HG03097 (cell line): Measurements from ENCODE around the gene ZNF438.
"Not testable (repeated sequence)": the region's sequence is repeated elsewhere in the genome, so short reads cannot be mapped to it uniquely, and the experiment has no call there.

Source experiments
- ATAC-seq: cut with Tn5 transposase; IDR thresholded peaks from one replicate; pipeline ENCODE4 v1.9.1; 2021; ENCODE audit not compliant: unreplicated experiment, low FRiP score

Gene ZNF438

DNA sequence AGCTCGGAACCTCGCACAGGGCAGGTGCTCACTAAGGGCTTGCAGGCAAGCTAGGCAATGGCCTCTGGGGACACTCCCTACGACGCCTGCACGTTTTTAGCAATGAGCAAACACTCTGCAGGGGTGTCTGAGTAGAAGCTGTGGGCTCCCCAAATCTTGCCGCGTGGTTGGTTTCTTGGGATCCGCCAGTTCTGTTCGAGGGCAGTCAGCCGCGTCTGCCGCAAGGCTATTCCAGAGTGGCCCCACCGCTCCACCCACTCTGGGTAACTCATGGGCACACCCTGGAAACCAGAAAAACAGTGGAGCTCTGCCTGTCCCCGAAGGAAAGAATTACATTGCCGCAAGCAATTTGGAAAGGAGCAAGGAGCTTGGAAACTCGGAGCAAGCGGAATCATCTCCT lies 212.8 kb downstream of the ZNF438 start:
- ATAC-seq, result no peak

DNA sequence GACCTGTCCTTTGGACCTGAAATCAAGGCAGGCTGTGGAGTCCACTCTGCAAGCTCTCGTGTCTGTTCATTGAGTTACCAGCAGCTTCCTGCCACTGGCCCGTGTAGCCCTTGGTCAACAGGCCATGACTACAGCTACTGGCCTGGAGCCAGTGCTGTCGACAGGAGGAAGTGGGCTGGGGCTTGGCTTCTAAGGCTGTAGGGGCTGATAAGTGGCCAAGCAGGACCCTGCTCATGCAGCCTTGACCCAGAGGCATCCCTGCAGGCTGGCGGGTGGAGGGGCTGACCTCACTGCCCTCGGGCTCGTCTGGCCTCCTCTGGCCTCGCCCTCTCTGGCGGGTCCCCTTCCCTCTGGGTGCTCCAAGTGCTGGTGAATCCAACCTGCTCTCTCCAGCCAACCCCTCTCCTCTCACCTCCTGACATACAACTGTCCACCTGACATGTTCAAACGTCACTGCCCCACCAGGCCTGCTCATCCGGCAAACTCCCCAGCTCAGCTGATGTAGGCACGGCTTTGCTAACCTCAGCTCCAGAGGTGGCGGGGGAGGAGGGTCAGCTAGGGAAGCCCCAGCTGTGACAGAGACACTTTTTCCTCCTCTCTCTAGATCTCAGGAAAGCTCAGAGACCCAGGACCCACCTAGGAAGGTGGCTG lies 213.5 kb downstream of the ZNF438 start:
- ATAC-seq, result no peak

DNA sequence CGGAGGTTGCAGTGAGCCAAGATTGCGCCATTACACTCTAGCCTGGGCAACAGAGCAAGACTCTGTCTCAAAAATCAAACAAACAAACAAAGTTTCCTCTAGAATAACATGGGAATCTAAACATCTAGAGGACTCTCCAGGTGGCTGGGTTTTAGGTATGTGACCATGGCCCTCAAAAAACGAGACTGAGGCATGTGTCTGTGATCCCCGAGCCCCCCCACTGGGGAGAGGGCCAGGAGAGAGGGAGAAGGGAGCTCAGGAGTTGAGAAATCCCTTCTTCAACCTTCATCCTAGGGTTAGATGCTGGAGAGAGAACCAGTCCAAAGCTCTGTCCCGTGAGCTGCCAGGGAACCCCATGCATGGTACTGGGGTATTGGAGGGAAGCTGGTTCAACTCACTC lies 214.1 kb downstream of the ZNF438 start:
- ATAC-seq, result no peak

DNA sequence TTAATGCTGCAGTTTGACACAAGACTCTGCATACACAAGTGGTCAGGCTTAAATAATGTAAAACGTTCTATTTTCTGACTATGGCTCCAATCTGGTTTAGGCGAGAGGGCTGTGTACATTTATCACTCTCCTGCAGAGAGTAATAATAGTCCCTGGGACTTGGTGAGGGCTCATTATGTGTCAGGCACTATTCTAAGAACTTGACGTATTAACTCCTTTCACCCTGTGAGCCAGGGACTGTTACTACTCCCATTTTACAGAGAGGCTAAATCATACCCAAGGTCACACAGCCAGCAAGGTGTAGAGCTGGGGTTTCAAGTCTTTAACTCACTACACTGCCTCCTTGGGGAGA lies 214.9 kb downstream of the ZNF438 start:
- no peak for ATAC-seq

DNA sequence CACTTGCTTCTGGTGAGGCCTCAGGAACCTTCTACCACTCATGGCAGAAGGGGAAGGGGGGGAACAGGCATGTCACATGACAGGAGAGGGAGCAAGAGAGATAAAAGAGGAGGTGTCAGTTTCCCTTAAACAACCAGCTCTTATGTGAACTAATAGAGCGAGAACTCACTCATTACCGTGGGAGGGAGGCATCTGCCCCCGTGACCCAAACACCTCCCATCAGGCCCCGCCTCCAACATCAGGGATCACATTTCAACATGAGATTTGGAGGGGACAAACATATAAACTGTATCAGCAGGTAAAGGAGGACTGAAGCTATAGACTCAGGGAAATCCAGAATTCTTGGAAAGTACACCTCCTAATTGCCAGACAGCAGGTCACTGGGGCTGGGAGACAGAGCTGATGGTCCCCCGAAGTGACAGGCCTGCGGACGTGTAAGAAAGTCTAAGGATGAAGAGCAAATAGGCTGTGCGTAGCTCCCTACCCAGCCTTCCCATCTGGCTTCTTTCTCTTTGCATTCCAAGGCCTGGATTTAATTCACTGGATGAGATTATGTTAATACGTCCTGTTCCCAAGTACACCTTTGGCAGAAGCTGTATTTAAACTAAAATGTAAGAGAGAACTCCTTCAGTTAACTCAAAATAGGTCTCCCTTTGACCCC lies 215.4 kb downstream of the ZNF438 start:
- no peak for ATAC-seq

DNA sequence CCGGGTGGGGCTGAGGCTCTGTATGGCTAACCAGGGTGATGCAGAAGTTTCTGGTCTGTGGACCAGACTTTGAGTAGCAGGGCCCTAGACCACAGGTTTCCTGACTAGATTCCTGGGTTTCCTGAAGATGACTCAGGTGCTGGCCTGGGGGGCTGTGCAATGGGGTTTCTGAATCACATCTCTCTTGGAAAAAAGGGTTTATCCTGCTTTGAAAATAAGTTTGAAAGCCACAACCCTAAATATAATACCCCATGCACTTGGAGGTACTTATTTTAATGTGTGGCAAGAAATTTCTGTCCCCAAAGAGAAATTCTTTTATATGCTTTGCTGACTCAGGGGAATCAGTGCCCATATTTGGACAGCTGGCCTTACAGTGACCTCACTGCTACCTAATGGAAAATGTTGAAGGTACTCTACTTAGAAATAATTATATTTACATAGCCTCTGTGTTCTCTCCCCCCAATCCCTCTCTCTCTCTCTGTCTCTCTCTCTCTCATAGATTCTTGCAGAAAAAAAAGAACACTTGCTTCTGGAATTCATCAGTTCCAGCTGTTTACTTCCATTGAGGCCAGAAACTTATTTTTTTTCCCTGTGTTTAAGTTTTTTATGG lies 217.7 kb downstream of the ZNF438 start:
- ATAC-seq, result no peak

DNA sequence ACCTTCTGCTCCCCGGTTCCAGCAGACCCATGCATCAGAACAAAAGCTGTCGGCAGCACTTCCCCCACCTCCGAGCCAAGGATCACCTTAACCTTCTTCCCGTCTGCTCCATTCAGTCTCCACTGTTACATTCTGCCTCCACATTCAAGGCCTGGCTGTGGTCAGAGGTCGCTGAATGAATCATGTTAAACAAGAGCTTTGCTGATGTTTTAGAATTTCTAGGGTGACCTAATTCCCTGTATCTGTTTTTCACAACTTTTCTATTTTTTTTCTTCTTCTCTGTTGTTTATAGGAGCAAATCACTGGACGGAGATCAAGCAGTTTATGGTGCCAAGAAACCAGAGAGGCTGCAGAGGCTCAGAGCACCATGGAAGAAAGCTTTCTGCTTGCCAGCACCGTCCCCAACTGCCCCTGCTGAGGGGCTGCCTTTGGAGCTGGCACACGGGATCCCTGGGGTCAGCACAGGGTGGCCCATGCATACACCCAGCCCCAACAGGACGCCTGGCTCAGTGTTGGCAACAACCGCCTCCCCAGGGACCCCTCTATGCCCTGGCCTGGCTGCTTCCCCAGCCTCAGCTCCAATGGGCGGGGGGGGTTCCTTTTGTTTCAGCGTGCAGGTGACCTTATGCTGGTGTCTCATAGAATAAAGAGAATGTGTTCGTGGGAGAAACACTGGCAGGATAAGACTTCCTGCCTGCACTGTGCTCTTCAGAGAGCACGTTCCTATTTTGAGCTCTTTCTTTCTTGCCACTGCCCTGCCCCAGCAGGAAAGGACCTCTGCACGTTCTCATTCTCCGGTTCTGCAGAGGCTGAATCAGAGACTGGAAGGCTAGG lies 219.4 kb downstream of the ZNF438 start:
- ATAC-seq, result no peak

DNA sequence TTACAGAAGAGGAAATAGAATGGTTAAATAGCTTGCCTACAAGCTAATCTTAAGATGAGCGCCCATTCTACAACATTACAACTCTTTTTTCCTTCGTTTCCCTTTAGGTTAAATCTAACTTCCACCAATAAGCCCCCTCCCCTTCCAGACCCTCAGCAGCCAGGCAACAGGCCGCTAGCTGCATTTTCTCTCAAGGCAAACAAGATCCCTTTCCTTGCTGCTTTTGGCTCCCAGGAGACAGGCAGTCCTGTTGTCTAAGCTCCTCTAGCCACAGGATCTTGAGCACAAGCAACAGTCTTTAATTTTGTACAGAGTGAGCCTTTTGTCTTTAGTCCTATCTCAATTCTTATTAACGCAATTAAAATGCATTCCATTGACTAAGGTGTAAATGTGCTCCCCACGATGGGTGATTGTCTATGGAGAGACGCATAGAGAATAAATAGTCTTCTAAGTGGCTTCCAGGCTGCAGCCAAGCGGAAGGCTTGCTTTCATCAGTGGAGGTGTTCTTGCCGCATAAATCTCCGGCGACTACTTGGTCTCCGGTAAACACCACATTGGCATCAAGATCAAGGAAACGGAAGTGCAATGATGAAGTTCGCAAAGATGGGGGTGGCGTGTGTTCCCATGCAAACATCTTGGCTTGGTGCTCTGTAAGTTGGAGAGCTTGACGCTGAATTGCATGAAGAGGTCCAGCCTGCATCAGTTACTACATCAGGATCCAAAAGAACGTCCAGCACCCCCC lies 220.2 kb downstream of the ZNF438 start:
- no peak for ATAC-seq

DNA sequence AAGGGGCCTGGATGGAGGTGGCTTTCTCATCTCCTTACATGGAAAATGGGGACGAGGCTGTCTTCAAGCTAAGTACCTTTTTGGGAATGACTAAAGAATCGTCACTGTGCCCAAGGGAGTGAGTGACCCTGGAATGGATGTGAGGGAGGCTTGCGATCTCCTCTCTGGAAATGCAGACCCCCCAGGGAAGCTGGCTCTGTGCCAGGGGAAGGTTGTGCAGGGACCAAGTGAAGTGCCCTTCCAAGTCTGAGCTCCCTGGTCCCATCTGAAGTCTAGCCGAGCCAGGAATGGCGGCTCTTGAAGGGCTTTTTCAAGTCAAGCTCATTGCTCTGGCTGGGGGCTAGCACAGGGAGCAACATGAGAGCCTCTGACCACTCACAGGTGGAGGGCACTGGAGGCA lies 221.2 kb downstream of the ZNF438 start:
- ATAC-seq, result no peak

DNA sequence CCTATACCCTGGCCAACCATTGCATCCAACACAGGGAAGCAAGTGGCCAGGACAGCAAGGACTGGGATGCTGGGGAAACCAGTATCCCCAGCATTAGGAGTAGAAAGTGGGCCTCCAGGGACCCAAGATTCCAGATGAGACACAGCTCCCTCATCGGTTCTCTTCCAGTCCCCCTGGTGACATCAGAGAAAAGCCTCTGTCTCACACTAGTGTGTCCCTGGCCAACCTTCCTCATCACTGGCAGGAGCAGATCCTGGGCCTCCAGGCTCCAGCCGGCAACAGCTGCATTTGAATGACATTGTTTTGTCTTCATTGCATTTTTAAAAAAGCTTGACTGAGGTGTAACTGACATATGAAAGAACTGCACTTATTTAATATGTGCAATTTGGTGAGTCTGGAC lies 224.8 kb downstream of the ZNF438 start:
- ATAC-seq, result no peak

DNA sequence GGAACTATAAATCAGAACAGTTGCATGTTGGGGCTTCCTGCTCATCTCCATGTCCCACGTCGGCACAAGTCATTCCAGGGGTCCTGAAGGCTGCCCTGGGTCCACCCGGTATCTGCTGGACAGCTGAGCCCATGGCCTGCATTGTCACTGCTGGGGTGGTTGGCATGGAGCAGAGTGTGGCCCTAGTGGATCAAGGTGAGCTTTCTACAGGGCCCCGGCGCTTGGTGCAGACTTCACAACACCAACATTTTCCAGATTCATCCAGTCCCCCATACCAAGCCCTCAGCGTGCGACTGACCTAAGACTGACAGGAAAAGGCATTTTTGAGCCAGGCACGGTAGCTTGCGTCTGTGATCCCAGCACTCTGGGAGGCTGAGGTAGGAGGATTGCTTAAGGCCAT lies 226.6 kb downstream of the ZNF438 start:
- ATAC-seq, result no peak

DNA sequence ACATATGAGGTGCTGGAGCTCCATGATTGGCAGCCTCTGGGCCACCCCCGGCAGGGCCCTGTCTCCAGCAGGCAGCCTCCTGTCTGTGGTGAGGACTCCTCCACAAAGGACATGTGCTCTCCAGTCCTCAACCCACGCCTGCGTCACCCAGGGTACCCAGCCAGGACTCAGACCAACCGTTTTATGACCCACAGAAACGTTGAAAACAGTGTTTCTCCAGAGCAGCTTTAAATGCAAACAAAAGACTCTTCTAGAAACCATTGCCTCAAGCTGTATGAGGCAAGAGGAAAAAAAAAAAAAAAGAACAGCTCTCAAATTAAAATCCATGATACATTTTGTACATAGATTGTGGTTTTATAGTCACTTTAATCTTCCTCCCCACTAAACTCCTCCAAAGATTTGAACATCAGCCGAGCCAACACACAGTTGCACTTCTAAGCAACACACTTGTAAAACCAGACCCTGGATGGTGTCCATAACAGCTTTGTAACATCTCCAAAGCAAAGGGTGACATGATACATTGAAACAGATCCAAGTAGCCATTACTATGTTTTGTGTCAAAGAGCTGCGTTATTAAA lies 227.1 kb downstream of the ZNF438 start:
- ATAC-seq, result no peak

DNA sequence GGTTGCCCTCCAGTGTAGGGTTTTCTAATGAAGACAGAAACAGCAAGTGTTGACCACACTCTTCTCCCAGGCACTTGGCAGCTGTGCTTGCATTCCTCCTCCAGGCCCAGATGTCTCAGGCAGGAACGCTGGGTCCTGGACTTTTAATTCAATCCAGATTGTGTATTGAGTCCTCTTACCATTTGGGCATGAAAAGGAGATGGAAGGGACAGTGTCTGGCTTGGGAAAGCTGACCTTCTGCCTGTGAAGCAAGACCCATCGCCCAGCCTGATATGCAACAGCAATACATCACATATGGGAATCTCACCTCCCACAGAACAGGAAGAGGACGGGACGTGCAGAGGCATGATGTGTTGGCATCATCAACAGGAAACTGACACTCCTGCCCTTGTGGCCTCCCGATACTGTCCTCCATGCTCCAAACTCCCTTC lies 227.8 kb downstream of the ZNF438 start:
- ATAC-seq, result no peak

DNA sequence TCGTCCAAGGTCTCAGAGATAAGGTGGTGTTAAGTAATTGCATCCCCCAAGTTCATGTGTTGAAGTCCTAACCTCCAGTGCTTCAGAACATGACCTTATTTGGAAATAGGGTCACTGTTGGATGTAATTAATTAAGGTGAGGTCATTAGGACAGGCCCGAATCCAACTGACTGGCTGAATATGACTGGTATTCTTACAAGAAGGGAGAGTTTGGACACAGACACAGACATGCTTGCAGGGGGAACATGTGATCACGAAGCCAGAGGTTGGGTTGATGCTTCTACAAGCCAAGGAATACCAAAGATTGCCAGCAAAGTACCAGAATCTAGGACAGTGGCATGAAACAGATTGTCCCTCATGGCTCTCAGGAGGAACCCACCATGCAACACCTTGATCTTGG lies 228.6 kb downstream of the ZNF438 start:
- ATAC-seq, result no peak

DNA sequence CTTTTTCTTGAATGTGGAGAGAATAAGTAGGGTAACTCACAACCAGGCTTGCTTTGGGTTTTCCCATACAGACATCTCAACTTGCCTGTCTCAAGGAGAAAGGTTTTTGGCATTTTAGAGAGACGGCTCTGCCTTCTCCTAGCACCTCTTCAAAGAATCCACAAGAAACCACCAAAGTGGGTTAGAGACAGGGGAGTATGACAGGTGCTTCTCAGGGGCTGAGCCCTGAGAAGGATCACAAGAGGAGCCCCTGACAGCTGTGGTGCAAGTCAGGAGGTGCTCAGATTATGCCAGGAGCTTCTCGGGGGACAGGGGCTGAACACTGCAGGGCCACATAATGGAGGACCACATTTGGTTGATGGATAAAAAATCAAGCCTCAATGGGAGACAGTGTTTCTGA lies 231.3 kb downstream of the ZNF438 start:
- ATAC-seq, result no peak

DNA sequence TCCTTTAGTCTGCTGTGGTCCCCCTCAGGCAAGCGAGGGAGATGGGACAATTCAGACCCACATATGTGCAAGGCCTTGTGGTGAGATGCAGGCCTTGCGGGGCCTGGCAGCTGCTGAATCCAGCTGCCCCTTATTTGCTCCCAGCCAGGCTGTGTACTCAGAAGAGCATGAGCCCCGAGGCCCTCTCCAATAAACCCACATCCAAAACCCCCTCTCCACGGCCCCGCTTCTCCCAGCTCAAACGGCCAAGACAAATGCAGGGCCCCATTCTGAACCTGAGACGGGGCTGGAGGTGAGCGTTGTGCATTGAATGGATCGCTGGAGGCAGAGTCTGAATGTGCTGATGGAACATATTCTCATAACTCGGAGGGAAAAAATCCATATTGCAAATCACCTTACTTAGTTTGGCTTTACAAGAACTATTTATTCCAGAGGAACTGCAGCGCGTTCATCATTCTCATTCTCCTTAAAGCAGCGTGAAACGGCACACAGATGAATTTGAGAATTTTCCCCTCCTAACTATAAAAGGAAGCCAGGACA lies 232.9 kb downstream of the ZNF438 start:
- no peak for ATAC-seq

DNA sequence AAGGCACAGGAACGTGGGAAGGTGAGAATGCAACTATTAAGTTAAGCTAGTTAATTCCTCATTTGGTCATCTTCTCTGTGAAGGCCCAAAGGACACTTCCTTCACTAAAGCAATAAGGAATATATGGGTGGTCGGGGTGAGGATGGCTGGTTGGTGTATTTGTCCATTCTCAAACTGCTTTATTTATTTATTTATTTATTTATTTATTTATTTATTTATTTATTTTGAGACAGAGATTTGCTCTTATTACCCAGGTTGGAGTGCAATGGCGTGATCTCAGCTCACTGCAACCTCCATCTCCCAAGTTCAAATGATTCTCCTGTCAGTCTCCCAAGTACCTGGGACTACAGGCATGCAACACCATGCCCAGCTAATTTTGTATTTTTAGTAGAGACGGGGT lies 236.6 kb downstream of the ZNF438 start:
- ATAC-seq, result not testable (repeated sequence)
